ENCODE measurements around the gene TRAIP.

Gene TRAIP

GRCh38 chr3:49844464-49845183, 11.7 kb downstream of the TRAIP start:
- no peak overlapping the region for H3K27ac ChIP-seq
- no peak for DNase-seq (ENCODE audit: low spot score)
- no peak for TF ChIP-seq CTCF (IDR thresholded peaks at IDR 0.05)
- no peak overlapping the region for H3K4me3 ChIP-seq

DNA sequence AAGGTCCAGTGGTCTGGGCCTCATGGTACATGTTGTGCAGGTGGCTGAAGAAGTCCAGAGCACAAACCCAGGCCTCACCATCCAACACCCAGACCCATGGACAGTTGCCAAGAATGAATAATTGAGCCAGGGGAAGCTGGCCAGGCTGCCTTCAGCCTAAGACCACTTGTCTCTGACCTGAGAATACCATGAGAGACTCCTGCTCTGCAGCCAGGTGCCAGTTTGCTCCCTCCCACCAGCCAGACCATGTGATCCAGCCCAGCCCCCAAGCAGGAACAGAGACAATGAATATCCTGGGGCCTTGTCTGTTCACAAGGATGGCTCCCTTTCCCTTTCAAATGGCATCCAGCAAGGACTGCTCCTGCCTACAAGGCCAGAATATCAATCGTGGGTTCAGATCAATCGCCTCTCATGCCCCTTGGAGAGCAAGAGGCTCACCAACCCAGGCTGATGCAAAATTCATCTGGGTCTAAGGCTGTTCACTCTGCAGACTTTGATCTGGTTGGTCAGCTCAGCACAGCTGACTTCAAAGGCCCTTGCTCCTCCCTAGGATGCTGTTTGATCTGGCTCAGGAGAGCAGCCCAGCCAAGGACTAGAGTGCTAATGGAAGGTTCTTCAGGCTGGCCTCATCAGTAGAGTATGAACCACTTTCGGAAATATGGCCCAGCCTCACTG, 13.4 kb downstream of the TRAIP start:
- DNase-seq (ENCODE audit: low spot score) = no peak
- H3K4me3 ChIP-seq = no peak overlapping the region
- H3K27ac ChIP-seq = no peak overlapping the region
- TF ChIP-seq CTCF (IDR thresholded peaks at IDR 0.05) = no peak

GRCh38 chr3:49841806-49842205, 14.6 kb downstream of the TRAIP start:
- DNase-seq (ENCODE audit: low spot score) = no peak
- no peak overlapping the region for H3K4me3 ChIP-seq
- no peak overlapping the region for H3K27ac ChIP-seq
- no peak for TF ChIP-seq CTCF (IDR thresholded peaks at IDR 0.05)

- Histone ChIP-seq H3K27ac (no peak overlapping the region), H3K4me3 (no peak overlapping the region)
- TF ChIP-seq CTCF (IDR thresholded peaks at IDR 0.05) = no peak
- no peak for DNase-seq (ENCODE audit: low spot score)
Measured at GRCh38 chr3:49841126-49841696, 15.2 kb downstream of the TRAIP start.

GRCh38 chr3:49840388-49840787, 16.0 kb downstream of the TRAIP start:
- no peak overlapping the region for H3K4me3 ChIP-seq
- H3K27ac ChIP-seq = no peak overlapping the region
- DNase-seq (ENCODE audit: low spot score) = no peak
- TF ChIP-seq CTCF (IDR thresholded peaks at IDR 0.05) = no peak

GRCh38 chr3:49839193-49839809, 17.1 kb downstream of the TRAIP start:
- Histone ChIP-seq H3K4me3 (peak overlapping the region; percentile 17), H3K27ac (no peak overlapping the region)
- DNase-seq (ENCODE audit: low spot score) = no peak
- TF ChIP-seq CTCF (IDR thresholded peaks at IDR 0.05) = peak; percentile 87
